ENCODE results near the gene BRMS1. TPM values are rescaled to one million over a fixed set of nuclear protein-coding genes. Genes with fewer than 3 reads are reported as not detected.
A peak's percentile ranks its signal among the peaks of the same experiment; 100 is the strongest.

The BRMS1 gene
- total and polyA plus RNA-seq, 10 of the 15 experiments (the other 5 are each of a cell fraction or from before 2014, with no cell fraction given): 2.1 to 85.3 (median 48.5) TPM

GRCh38 chr11:66344550-66345315, at the start of gene BRMS1 (continued):
- TF ChIP-seq, protein P1, sequence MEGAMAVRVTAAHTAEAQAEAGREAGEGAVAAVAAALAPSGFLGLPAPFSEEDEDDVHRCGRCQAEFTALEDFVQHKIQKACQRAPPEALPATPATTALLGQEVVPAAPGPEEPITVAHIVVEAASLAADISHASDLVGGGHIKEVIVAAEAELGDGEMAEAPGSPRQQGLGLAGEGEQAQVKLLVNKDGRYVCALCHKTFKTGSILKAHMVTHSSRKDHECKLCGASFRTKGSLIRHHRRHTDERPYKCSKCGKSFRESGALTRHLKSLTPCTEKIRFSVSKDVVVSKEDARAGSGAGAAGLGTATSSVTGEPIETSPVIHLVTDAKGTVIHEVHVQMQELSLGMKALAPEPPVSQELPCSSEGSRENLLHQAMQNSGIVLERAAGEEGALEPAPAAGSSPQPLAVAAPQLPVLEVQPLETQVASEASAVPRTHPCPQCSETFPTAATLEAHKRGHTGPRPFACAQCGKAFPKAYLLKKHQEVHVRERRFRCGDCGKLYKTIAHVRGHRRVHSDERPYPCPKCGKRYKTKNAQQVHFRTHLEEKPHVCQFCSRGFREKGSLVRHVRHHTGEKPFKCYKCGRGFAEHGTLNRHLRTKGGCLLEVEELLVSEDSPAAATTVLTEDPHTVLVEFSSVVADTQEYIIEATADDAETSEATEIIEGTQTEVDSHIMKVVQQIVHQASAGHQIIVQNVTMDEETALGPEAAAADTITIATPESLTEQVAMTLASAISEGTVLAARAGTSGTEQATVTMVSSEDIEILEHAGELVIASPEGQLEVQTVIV (IDR thresholded peaks at IDR 0.05; ENCODE audit: borderline replicate concordance, partially characterized antibody): peak; percentile 81
- TF ChIP-seq TCF12 (IDR thresholded peaks at IDR 0.05; ENCODE audit: low read depth, low read length) (peak; percentile 60; the same call in 1 of the 2 replicates), SIX5 (IDR thresholded peaks at IDR 0.05; ENCODE audit: low read depth, low read length, severe bottlenecking) (peak; percentile 62), MTA2 (IDR thresholded peaks at IDR 0.05; ENCODE audit: low read depth) (no peak), BCL3 (IDR thresholded peaks at IDR 0.05; ENCODE audit: borderline replicate concordance, insufficient read depth, low read depth, low read length, poor library complexity, severe bottlenecking) (no peak), HSF1 (IDR thresholded peaks at IDR 0.05; ENCODE audit: low read depth, low read length) (no peak), HDAC6 (IDR thresholded peaks at IDR 0.05; ENCODE audit: unreplicated experiment) (peak; percentile 42), EP300 (IDR thresholded peaks at IDR 0.05; ENCODE audit: borderline replicate concordance in 1 of 2, control insufficient read depth in 1 of 2, low read depth in 2 of 2, low read length in 2 of 2) (peak in 1 of 2 experiments; percentile 35; a peak in 2 of 4 replicates), IKZF2 (IDR thresholded peaks at IDR 0.05) (no peak), LARP7 (IDR thresholded peaks at IDR 0.05) (peak; percentile 58; the same call in 1 of the 2 replicates), MYB (IDR thresholded peaks at IDR 0.05; ENCODE audit: borderline replicate concordance, low read depth, low read length) (peak; percentile 94), SMARCA5 (IDR thresholded peaks at IDR 0.05) (no peak), IKZF1 (conservative IDR thresholded peaks at IDR 0.05) (peak; percentile 74), ZNF384 (IDR thresholded peaks at IDR 0.05; ENCODE audit: borderline replicate concordance, low read depth, low read length) (no peak), SRF (IDR thresholded peaks at IDR 0.05; ENCODE audit: low read depth in 2 of 2, low read length in 2 of 2) (peak in 1 of 2 experiments; percentile 89; a peak in 2 of 4 replicates), TAF1 (IDR thresholded peaks at IDR 0.05; ENCODE audit: borderline replicate concordance, low read depth, low read length) (peak; percentile 54; the same call in 1 of the 2 replicates), YY1 (IDR thresholded peaks at IDR 0.05; ENCODE audit: low read depth, low read length) (peak; percentile 88), PAX5 (IDR thresholded peaks at IDR 0.05; ENCODE audit: borderline replicate concordance, low read depth, low read length) (peak; percentile 58; the same call in 1 of the 2 replicates), CBX5 (IDR thresholded peaks at IDR 0.05; ENCODE audit: low read depth) (no peak), BHLHE40 (IDR thresholded peaks at IDR 0.05; ENCODE audit: borderline replicate concordance in 1 of 2, low read depth in 2 of 2, low read length in 1 of 2) (peak; percentile 8 to 34; a peak in 2 of 4 replicates), SMAD5 (IDR thresholded peaks at IDR 0.05; ENCODE audit: low read depth) (peak; percentile 70; the same call in 1 of the 2 replicates)
- TF ChIP-seq, protein P2, sequence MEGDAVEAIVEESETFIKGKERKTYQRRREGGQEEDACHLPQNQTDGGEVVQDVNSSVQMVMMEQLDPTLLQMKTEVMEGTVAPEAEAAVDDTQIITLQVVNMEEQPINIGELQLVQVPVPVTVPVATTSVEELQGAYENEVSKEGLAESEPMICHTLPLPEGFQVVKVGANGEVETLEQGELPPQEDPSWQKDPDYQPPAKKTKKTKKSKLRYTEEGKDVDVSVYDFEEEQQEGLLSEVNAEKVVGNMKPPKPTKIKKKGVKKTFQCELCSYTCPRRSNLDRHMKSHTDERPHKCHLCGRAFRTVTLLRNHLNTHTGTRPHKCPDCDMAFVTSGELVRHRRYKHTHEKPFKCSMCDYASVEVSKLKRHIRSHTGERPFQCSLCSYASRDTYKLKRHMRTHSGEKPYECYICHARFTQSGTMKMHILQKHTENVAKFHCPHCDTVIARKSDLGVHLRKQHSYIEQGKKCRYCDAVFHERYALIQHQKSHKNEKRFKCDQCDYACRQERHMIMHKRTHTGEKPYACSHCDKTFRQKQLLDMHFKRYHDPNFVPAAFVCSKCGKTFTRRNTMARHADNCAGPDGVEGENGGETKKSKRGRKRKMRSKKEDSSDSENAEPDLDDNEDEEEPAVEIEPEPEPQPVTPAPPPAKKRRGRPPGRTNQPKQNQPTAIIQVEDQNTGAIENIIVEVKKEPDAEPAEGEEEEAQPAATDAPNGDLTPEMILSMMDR (IDR thresholded peaks at IDR 0.05 in 2 of 3, conservative IDR thresholded peaks at IDR 0.05 in 1 of 3; ENCODE audit: control insufficient read depth in 2 of 3, extremely low read depth in 1 of 3, insufficient read depth in 1 of 3, low read depth in 3 of 3, low read length in 3 of 3): peak in 2 of 3 experiments; percentile 13 to 16; a peak in 1 of 6 replicates

All from GM12878 (cell line).